Panc1 (cell line): Measurements from ENCODE around the gene CLIC4. TPM values are rescaled to one million over a fixed set of nuclear protein-coding genes. Genes with fewer than 3 reads are reported as not detected.

Experiments used
- ATAC-seq: fragments of 200-7000 bp; cut with Tn5 transposase; 2 replicates; pipeline ENCODE4 v1.9.1; 2020; ENCODE audit warnings: mild to moderate bottlenecking, moderate library complexity
- BruUV-seq: library from RNA; stranded (reverse); fragments of 400-500 nt; replicated peaks from 2 replicates; lab custom pipeline; 2021; lab: Mats Ljungman, UMichigan
- CTCF ChIA-PET: fragments of 300-600 bp; sonication (Branson Sonifier 250); formaldehyde crosslinking; loops from one replicate; lab custom pipeline; 2022; ENCODE audit warnings: antibody characterized with exemption; lab: Charles Lee
- POLR2A ChIA-PET: fragments of 300-600 bp; sonication (Branson Sonifier 250); formaldehyde crosslinking; loops from one replicate; lab custom pipeline; 2022; ENCODE audit warnings: antibody characterized with exemption; lab: Charles Lee
- DNase-seq: peaks from one replicate; pipeline ENCODE4 v3.0.0-alpha.2; 2010; ENCODE audit warnings: low read depth, low spot score
- H3K27ac ChIP-seq: 2 replicates; pipeline ENCODE4 v1.5.1; 2011; ENCODE audit warnings: mild to moderate bottlenecking, low read length, inconsistent platforms
- H3K27me3 ChIP-seq: fragments of 200-500 bp; sonication (Bioruptor generic); 2 replicates; pipeline ENCODE4 v1.6.0; 2014; ENCODE audit warnings: low read length, inconsistent platforms; ENCODE audit not compliant: control insufficient read depth, insufficient read depth
- H3K36me3 ChIP-seq: fragments of 200-500 bp; sonication (Bioruptor generic); 2 replicates; pipeline ENCODE4 v1.5.1; 2014; ENCODE audit warnings: inconsistent platforms, mild to moderate bottlenecking, low read length, moderate library complexity; ENCODE audit not compliant: control insufficient read depth, insufficient read depth
- H3K4me1 ChIP-seq: 2 replicates; pipeline ENCODE4 v1.5.1; 2011; ENCODE audit warnings: inconsistent platforms, mild to moderate bottlenecking, low read length, moderate library complexity; ENCODE audit not compliant: control insufficient read depth, insufficient read depth
- H3K4me3 ChIP-seq, 2 experiments: 2 replicates each; pipeline ENCODE4 v1.5.1; 2011 to 2012; ENCODE audit warnings: low read depth in 2 of 2, low read length in 2 of 2, mild to moderate bottlenecking in 2 of 2, inconsistent platforms in 1 of 2, moderate library complexity in 1 of 2
- H3K9me3 ChIP-seq: fragments of 200-500 bp; sonication (Bioruptor generic); 2 replicates; pipeline ENCODE4 v1.5.1; 2014; ENCODE audit warnings: low read depth, mild to moderate bottlenecking, inconsistent platforms, low read length, moderate library complexity; ENCODE audit not compliant: control insufficient read depth, insufficient read depth
- POLR2AphosphoS5 ChIP-seq: IDR thresholded peaks from 2 replicates; pipeline ENCODE4 v1.6.1; 2012; ENCODE audit warnings: mild to moderate bottlenecking, low read depth, low read length, moderate library complexity
- REST ChIP-seq, 2 experiments: IDR thresholded peaks; 2 replicates each; pipeline ENCODE4 v1.6.1; 2011 to 2012; ENCODE audit warnings: low read depth in 2 of 2, control low read depth in 1 of 2, low read length in 1 of 2, mild to moderate bottlenecking in 1 of 2, moderate library complexity in 1 of 2; ENCODE audit not compliant: insufficient read depth in 1 of 2
- SIN3A ChIP-seq: IDR thresholded peaks from 2 replicates; pipeline ENCODE4 v1.6.1; 2012; ENCODE audit warnings: low read depth, mild to moderate bottlenecking, low read length, moderate library complexity, borderline replicate concordance; ENCODE audit not compliant: insufficient read depth
- TCF7L2 ChIP-seq: IDR thresholded peaks from 2 replicates; pipeline ENCODE4 v1.6.1; 2011; ENCODE audit warnings: mild to moderate bottlenecking, low read depth, low read length, inconsistent platforms
- in situ Hi-C: cut with HindIII; loops from 2 replicates; pipeline ENCODE4 v1.10.0; 2016; ENCODE audit warnings: low sequenced_read_pairs, low pct_unique_long_range_greater_than_20kb
- intact Hi-C: fragments of 100-400 bp; cut with micrococcal nuclease; formaldehyde crosslinking; loops from one replicate; pipeline ENCODE4 v1.10.0; 2022; ENCODE audit not compliant: unreplicated experiment
- total RNA-seq: library from RNA; stranded (reverse); gene quantifications from one replicate; pipeline ENCODE4 v1.2.1, GENCODE V29; 2021; ENCODE audit not compliant: unreplicated experiment
- TF ChIP-seq, protein P1 (sequence below): fragments of 450-650 bp; IDR thresholded peaks from 2 replicates; pipeline ENCODE4 v1.5.1; 2017; ENCODE audit warnings: mild to moderate bottlenecking

Gene CLIC4
- total RNA-seq, 1 experiment from 2014 or later: 123 TPM

DNA sequence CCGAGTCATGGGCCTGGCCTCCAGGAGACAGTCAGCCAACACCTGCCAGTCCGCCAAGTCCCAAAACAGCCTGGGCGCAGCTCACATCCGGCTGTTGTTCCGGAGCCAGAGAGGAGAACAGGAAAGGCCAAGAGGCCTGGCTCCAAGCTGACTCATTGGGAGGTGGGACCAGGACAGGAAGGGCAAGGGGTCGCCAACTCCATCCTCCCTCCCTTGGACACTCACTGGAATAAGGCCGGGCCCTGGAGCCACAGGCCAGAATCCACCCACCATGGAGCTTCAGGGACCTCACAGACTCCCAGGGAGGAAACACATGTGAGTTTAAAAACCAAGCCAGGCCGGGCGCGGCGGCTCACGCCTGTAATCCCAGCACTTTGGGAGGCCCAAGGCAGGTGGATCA, 25.1 kb upstream of the CLIC4 start:
- Histone ChIP-seq H3K27me3 (no peaks in the 10 kb centered on the region), H3K9me3 (no peaks in the 10 kb centered on the region), H3K4me3 (no peak overlapping the region), H3K36me3 (no peaks in the 10 kb centered on the region), H3K27ac (no peak overlapping the region), H3K4me1 (peaks cover 11% of the 10 kb centered on the region)
- in situ Hi-C loops (no loop called here), intact Hi-C loops (no loop called here)
- ATAC-seq: no peak
- no peak for DNase-seq
- BruUV-seq: no TSS peak
- CTCF ChIA-PET: no interaction called here
- TF ChIP-seq SIN3A: no peak
- no peak for TF ChIP-seq TCF7L2
- TF ChIP-seq POLR2AphosphoS5: no peak
- TF ChIP-seq REST (IDR thresholded peaks at IDR 0.05; ENCODE audit: insufficient read depth in 1 of 2, low read depth in 2 of 2, low read length in 1 of 2): no peak
- TF ChIP-seq, protein P1, sequence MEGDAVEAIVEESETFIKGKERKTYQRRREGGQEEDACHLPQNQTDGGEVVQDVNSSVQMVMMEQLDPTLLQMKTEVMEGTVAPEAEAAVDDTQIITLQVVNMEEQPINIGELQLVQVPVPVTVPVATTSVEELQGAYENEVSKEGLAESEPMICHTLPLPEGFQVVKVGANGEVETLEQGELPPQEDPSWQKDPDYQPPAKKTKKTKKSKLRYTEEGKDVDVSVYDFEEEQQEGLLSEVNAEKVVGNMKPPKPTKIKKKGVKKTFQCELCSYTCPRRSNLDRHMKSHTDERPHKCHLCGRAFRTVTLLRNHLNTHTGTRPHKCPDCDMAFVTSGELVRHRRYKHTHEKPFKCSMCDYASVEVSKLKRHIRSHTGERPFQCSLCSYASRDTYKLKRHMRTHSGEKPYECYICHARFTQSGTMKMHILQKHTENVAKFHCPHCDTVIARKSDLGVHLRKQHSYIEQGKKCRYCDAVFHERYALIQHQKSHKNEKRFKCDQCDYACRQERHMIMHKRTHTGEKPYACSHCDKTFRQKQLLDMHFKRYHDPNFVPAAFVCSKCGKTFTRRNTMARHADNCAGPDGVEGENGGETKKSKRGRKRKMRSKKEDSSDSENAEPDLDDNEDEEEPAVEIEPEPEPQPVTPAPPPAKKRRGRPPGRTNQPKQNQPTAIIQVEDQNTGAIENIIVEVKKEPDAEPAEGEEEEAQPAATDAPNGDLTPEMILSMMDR: no peak
- POLR2A ChIA-PET: no interaction called here

GRCh38 chr1:24721533-24721932, 23.7 kb upstream of the CLIC4 start:
- no TSS peak for BruUV-seq
- ChIA-PET POLR2A (no interaction called here), CTCF (interaction anchor here (1.0 kb wide), 1 partner anchor 109 kb away, joined by 3 read pairs; no protein-coding TSS in a partner anchor)
- intact Hi-C loops: no loop called here
- ATAC-seq (no peak), DNase-seq (no peak)
- H3K27me3 ChIP-seq: no peaks in the 10 kb centered on the region
- peaks cover 14% of the 10 kb centered on the region for H3K4me1 ChIP-seq
- in situ Hi-C loops: no loop called here
- TF ChIP-seq REST (IDR thresholded peaks at IDR 0.05; ENCODE audit: insufficient read depth in 1 of 2, low read depth in 2 of 2, low read length in 1 of 2) (no peak), POLR2AphosphoS5 (no peak), TCF7L2 (no peak), SIN3A (no peak)
- TF ChIP-seq, protein P1: no peak
- H3K9me3 ChIP-seq: no peaks in the 10 kb centered on the region
- H3K27ac ChIP-seq: no peak overlapping the region
- no peak overlapping the region for H3K4me3 ChIP-seq
- no peaks in the 10 kb centered on the region for H3K36me3 ChIP-seq
